K562 (cell line): Measurements from ENCODE around the gene HAPLN2. TPM values are rescaled to one million over a fixed set of nuclear protein-coding genes. Genes with fewer than 3 reads are reported as not detected.

Experiments used
- CHCHD3 ChIP-seq: fragments of 250-450 bp; sonication (Bioruptor Pico); IDR thresholded peaks from 2 replicates; pipeline ENCODE4 v2.1.2; 2022; ENCODE audit warnings: mild to moderate bottlenecking
- JUND ChIP-seq, 2 experiments: IDR thresholded peaks; 2 replicates in 1 of 2; 3 replicates in 1 of 2; pipeline ENCODE4 v1.6.1; 2011; ENCODE audit warnings: borderline replicate concordance in 2 of 2, low read depth in 2 of 2, low read length in 2 of 2, improper control_type of control experiment in 1 of 2, missing biosample characterization in 1 of 2, missing genetic modification characterization in 1 of 2, missing genetic modification reagents in 1 of 2
- KAT8 ChIP-seq: fragments of 450-650 bp; IDR thresholded peaks from 2 replicates; pipeline ENCODE4 v1.6.1; 2016; ENCODE audit warnings: low read depth, mild to moderate bottlenecking
- NUFIP1 ChIP-seq: fragments of 450-650 bp; IDR thresholded peaks from 2 replicates; pipeline ENCODE4 v1.6.1; 2018; ENCODE audit not compliant: partially characterized antibody
- SMAD2 ChIP-seq: fragments of 150-350 bp; IDR thresholded peaks from 2 replicates; pipeline ENCODE4 v1.6.1; 2014; ENCODE audit warnings: low read depth, mild to moderate bottlenecking, low read length
- ZNF184 ChIP-seq: sonication (generic); formaldehyde crosslinking; IDR thresholded peaks from 2 replicates; pipeline ENCODE4 v1.5.0; 2020; ENCODE audit warnings: missing genetic modification reagents
- ZNF507 ChIP-seq: conservative IDR thresholded peaks from 2 replicates; pipeline ENCODE4 v1.6.1; 2017; ENCODE audit warnings: missing genetic modification characterization, missing compliant biosample characterization
- ZNF561 ChIP-seq: fragments of 450-650 bp; formaldehyde crosslinking; conservative IDR thresholded peaks from 2 replicates; pipeline ENCODE4 v1.4.0; 2020; ENCODE audit warnings: mild to moderate bottlenecking, moderate library complexity
- polyA plus RNA-seq, 8 experiments: library from polyadenylated mRNA; depleted of rRNA in 4 of 8; stranded (reverse) in 5 of 8; unstranded in 3 of 8; fragments of >200 nt; fragmentation: Nextera tagmentation in 2 of 8; fragmentation: Illumina TruSeq in 1 of 8; extraction: Ambion mirVana in 2 of 8; extraction: Trizol in 1 of 8; gene quantifications; 2 replicates each; pipeline versions ENCODE4 v1.2.1 to v1.2.3, GENCODE V29; 2011 to 2014; ENCODE audit warnings: inconsistent platforms in 1 of 8, missing spikeins in 1 of 8
- total RNA-seq, 7 experiments: library from RNA; depleted of rRNA in 6 of 7; stranded (reverse); fragments of >200 nt in 6 of 7; fragmentation: Illumina TruSeq in 2 of 7; extraction: Trizol in 2 of 7; gene quantifications; 2 replicates each; pipeline versions ENCODE4 v1.2.1 to v1.2.3, GENCODE V29; 2011 to 2021; ENCODE audit warnings: low replicate concordance in 1 of 7
- TF ChIP-seq, protein P1 (sequence below), 2 experiments: fragments of 450-650 bp in 1 of 2; sonication (generic) in 1 of 2; formaldehyde crosslinking in 1 of 2; IDR thresholded peaks in 1 of 2; conservative IDR thresholded peaks in 1 of 2; 2 replicates each; pipeline versions ENCODE4 v1.6.1 to v1.8.1; 2016 to 2023; ENCODE audit warnings: mild to moderate bottlenecking in 2 of 2, moderate library complexity in 2 of 2, inconsistent platforms in 1 of 2, missing genetic modification reagents in 1 of 2
- TF ChIP-seq, protein P2 (sequence below): sonication (generic); formaldehyde crosslinking; IDR thresholded peaks from 2 replicates; pipeline ENCODE4 v1.8.0; 2023; ENCODE audit warnings: missing genetic modification reagents, mild to moderate bottlenecking, borderline replicate concordance
- TF ChIP-seq, protein P3 (sequence below): IDR thresholded peaks from 2 replicates; pipeline ENCODE4 v1.6.1; 2014; ENCODE audit warnings: antibody characterized with exemption
- TF ChIP-seq, protein P4 (sequence below): fragments of 450-650 bp; IDR thresholded peaks from 2 replicates; pipeline ENCODE4 v1.6.1; 2016; ENCODE audit warnings: borderline replicate concordance
- TF ChIP-seq, protein P5 (sequence below): fragments of 200-400 bp; formaldehyde crosslinking; IDR thresholded peaks from 2 replicates; pipeline ENCODE4 v1.6.1; 2017; ENCODE audit warnings: mild to moderate bottlenecking, low read depth, low read length, moderate library complexity

The HAPLN2 gene
- total and polyA plus RNA-seq, 9 of the 15 experiments (the other 6 are each of a cell fraction or from before 2014, with no cell fraction given), result 0.14 to 5.2 (median 3.8) TPM; not detected in 4

DNA sequence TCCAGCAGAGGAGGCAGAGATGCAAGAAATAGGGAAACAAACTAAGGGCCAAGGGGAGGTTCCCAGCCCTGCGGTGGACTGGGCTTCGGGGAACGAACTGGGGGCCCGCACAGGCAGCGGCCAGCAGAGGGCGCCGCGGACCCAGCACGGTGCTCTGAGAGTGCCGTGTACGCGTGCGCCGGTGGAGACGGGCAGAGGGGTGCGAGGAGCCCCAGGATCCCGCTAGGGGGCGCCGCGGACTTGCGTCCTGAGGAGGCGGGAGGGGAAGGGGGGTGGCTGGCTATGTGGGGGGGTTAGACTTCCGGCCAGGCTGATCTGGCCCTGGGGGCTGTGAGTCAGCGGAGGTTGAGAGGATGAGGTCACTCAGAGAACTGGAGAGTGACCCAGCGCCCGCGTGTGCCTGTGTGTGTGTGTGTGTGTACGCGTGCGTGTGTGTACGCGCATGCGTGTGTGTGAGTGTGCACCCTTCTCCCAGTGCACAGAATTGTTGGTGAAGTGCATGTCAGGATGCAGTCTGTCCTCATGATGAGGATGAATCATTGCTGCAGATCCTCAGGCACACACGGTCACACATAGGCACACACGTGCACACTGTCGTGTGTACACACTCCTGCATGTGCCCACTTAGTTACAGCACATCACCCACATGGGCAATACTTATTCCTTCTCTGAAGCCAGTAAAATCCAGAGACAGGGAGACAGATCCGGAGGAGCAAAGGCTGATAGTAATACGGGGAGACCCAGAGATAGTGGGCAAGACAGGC is 41.0 kb downstream of the HAPLN2 start (continued):
- TF ChIP-seq ZNF507, result no peak
- TF ChIP-seq, protein P1, sequence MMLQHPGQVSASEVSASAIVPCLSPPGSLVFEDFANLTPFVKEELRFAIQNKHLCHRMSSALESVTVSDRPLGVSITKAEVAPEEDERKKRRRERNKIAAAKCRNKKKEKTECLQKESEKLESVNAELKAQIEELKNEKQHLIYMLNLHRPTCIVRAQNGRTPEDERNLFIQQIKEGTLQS (IDR thresholded peaks at IDR 0.05), result peak; percentile 98
- TF ChIP-seq, protein P1 (CRISPR knock-in tag; conservative IDR thresholded peaks at IDR 0.05), result no peak; the same call in 1 of the 2 replicates
- no peak for TF ChIP-seq SMAD2
- TF ChIP-seq JUND (IDR thresholded peaks at IDR 0.05; ENCODE audit: borderline replicate concordance, low read depth, low read length), result peak; percentile 99
- TF ChIP-seq JUND (tag; IDR thresholded peaks at IDR 0.05; ENCODE audit: borderline replicate concordance, low read depth, low read length), result peak; percentile 99; the same call in 2 of the 3 replicates
- TF ChIP-seq, protein P2, sequence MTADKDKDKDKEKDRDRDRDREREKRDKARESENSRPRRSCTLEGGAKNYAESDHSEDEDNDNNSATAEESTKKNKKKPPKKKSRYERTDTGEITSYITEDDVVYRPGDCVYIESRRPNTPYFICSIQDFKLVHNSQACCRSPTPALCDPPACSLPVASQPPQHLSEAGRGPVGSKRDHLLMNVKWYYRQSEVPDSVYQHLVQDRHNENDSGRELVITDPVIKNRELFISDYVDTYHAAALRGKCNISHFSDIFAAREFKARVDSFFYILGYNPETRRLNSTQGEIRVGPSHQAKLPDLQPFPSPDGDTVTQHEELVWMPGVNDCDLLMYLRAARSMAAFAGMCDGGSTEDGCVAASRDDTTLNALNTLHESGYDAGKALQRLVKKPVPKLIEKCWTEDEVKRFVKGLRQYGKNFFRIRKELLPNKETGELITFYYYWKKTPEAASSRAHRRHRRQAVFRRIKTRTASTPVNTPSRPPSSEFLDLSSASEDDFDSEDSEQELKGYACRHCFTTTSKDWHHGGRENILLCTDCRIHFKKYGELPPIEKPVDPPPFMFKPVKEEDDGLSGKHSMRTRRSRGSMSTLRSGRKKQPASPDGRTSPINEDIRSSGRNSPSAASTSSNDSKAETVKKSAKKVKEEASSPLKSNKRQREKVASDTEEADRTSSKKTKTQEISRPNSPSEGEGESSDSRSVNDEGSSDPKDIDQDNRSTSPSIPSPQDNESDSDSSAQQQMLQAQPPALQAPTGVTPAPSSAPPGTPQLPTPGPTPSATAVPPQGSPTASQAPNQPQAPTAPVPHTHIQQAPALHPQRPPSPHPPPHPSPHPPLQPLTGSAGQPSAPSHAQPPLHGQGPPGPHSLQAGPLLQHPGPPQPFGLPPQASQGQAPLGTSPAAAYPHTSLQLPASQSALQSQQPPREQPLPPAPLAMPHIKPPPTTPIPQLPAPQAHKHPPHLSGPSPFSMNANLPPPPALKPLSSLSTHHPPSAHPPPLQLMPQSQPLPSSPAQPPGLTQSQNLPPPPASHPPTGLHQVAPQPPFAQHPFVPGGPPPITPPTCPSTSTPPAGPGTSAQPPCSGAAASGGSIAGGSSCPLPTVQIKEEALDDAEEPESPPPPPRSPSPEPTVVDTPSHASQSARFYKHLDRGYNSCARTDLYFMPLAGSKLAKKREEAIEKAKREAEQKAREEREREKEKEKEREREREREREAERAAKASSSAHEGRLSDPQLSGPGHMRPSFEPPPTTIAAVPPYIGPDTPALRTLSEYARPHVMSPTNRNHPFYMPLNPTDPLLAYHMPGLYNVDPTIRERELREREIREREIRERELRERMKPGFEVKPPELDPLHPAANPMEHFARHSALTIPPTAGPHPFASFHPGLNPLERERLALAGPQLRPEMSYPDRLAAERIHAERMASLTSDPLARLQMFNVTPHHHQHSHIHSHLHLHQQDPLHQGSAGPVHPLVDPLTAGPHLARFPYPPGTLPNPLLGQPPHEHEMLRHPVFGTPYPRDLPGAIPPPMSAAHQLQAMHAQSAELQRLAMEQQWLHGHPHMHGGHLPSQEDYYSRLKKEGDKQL (CRISPR knock-in tag), result no peak
- no peak for TF ChIP-seq KAT8
- TF ChIP-seq, protein P3, sequence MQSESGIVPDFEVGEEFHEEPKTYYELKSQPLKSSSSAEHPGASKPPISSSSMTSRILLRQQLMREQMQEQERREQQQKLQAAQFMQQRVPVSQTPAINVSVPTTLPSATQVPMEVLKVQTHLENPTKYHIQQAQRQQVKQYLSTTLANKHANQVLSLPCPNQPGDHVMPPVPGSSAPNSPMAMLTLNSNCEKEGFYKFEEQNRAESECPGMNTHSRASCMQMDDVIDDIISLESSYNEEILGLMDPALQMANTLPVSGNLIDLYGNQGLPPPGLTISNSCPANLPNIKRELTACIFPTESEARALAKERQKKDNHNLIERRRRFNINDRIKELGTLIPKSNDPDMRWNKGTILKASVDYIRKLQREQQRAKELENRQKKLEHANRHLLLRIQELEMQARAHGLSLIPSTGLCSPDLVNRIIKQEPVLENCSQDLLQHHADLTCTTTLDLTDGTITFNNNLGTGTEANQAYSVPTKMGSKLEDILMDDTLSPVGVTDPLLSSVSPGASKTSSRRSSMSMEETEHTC, result peak; percentile 61; the same call in 1 of the 2 replicates
- TF ChIP-seq, protein P4, sequence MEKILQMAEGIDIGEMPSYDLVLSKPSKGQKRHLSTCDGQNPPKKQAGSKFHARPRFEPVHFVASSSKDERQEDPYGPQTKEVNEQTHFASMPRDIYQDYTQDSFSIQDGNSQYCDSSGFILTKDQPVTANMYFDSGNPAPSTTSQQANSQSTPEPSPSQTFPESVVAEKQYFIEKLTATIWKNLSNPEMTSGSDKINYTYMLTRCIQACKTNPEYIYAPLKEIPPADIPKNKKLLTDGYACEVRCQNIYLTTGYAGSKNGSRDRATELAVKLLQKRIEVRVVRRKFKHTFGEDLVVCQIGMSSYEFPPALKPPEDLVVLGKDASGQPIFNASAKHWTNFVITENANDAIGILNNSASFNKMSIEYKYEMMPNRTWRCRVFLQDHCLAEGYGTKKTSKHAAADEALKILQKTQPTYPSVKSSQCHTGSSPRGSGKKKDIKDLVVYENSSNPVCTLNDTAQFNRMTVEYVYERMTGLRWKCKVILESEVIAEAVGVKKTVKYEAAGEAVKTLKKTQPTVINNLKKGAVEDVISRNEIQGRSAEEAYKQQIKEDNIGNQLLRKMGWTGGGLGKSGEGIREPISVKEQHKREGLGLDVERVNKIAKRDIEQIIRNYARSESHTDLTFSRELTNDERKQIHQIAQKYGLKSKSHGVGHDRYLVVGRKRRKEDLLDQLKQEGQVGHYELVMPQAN, result peak; percentile 83
- TF ChIP-seq ZNF561 (CRISPR knock-in tag), result no peak
- TF ChIP-seq CHCHD3 (CRISPR knock-in tag), result no peak
- peak; percentile 2 for TF ChIP-seq NUFIP1
- no peak for TF ChIP-seq ZNF184 (CRISPR knock-in tag)
- TF ChIP-seq, protein P5, sequence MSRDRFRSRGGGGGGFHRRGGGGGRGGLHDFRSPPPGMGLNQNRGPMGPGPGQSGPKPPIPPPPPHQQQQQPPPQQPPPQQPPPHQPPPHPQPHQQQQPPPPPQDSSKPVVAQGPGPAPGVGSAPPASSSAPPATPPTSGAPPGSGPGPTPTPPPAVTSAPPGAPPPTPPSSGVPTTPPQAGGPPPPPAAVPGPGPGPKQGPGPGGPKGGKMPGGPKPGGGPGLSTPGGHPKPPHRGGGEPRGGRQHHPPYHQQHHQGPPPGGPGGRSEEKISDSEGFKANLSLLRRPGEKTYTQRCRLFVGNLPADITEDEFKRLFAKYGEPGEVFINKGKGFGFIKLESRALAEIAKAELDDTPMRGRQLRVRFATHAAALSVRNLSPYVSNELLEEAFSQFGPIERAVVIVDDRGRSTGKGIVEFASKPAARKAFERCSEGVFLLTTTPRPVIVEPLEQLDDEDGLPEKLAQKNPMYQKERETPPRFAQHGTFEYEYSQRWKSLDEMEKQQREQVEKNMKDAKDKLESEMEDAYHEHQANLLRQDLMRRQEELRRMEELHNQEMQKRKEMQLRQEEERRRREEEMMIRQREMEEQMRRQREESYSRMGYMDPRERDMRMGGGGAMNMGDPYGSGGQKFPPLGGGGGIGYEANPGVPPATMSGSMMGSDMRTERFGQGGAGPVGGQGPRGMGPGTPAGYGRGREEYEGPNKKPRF, result no peak
